ENCODE measurements around the gene SSR2. TPM values are rescaled to one million over a fixed set of nuclear protein-coding genes. Genes with fewer than 3 reads are reported as not detected.
A peak's percentile ranks its signal among the peaks of the same experiment; 100 is the strongest.
"Not testable (repeated sequence)": the region's sequence is repeated elsewhere in the genome, so short reads cannot be mapped to it uniquely, and the experiment has no call there.

Gene SSR2
- total RNA-seq, 2 donors from 2014 or later = 217 to 234 TPM

DNA sequence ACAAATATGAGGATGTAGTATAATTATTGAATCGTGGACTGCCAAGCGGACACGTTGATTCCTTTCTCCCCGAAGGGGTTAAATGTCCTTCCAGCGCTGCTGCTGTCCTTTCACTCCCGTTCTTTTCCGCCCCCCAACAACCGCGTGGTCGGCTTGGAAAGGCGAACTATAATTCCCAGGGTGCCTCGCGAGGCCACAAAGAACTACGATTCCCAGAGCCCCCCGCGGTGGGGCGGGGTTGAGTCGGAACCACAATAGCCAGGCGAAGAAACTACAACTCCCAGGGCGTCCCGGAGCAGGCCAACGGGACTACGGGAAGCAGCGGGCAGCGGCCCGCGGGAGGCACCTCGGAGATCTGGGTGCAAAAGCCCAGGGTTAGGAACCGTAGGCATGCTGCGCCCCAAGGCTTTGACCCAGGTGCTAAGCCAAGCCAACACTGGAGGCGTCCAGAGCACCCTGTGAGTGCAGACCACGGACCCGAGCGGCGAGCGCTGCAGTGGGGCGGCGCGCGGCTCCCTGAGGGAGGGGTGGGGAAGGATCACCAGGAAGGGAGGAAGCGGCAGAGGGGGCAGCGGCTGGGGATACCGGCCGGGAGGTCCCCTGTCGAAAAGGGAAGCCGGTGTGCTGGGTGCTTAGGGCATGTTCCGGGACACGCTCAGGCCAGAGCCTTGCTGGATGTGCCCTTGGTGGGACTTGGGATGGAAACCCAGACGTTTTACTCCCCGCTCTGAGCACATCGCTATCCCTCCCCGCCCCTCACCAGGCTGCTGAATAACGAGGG is 33.9 kb upstream of the SSR2 start, which contains the start of gene LAMTOR2:
LAMTOR2 (plus strand) TSS at position 283 of the 781 bp plus-strand sequence; CDS start at position 391, 108 bp downstream.
- Mint-ChIP-seq H3K4me3 (peak within 1 kb of the TSS; percentile 99), H3K4me1 (peaks cover 27% of the 10 kb centered on the region), H3K27ac (peak within 1 kb of the TSS; percentile 88), H3K27me3 (no peaks in the 10 kb centered on the region), H3K36me3 (ENCODE audit: low read depth) (peaks cover 5% of the 10 kb centered on the region)
- ATAC-seq = peak; percentile 86
- DNase-seq = peak; percentile 87 to 90 (median 89)
- H3K9me3 ChIP-seq (ENCODE audit: control insufficient read depth, low read length, poor library complexity, severe bottlenecking) = no peaks in the 10 kb centered on the region

DNA sequence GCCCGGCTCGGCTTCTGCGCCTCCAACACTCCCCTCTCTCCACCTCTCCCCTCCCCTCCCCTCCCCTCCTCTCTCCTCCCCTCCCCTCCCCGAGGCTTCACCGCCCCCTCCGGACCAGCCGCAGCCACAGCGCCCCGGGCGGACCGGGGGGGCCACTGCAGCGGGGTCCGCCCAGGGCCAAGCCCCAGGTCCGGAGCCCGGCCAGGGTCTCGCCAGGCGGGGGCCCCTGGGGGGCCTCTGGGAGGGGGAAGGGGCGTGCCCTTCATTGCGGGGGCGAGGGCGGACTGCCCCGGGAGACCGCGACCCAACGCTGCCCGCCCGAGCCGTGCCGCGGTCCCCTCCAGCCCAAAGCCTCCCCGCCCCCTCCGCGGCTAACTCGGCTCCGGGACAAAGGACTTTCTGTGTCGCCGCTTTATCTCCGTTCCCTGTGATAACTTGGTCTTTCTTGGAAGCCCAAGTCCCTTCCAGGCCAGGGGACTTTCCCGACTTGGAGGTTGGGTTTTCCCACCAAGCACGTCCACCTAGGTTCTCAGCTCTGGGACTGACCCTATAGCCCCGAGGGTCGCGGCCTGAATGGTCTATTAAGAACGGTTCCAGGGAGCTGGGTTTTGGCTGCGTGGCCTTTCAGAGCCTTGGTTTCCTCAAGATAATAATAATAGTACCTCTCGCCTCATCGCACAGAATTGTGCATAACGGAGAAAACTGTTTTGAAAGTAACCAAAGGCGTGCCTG is 33.2 kb upstream of the SSR2 start, which contains the start of gene UBQLN4:
UBQLN4 (minus strand) TSS at position 31 of the 732 bp plus-strand sequence. CDS start 97 bp downstream, outside the sequence.
- Mint-ChIP-seq H3K27ac (peak within 1 kb of the TSS; percentile 88), H3K27me3 (no peaks in the 10 kb centered on the region), H3K36me3 (ENCODE audit: low read depth) (peaks cover 7% of the 10 kb centered on the region), H3K4me3 (peak within 1 kb of the TSS; percentile 99), H3K4me1 (peaks cover 28% of the 10 kb centered on the region)
- H3K9me3 ChIP-seq (ENCODE audit: control insufficient read depth, low read length, poor library complexity, severe bottlenecking) = no peaks in the 10 kb centered on the region
- DNase-seq (peak; percentile 79 to 80 (median 79)), ATAC-seq (peak; percentile 69)

DNA sequence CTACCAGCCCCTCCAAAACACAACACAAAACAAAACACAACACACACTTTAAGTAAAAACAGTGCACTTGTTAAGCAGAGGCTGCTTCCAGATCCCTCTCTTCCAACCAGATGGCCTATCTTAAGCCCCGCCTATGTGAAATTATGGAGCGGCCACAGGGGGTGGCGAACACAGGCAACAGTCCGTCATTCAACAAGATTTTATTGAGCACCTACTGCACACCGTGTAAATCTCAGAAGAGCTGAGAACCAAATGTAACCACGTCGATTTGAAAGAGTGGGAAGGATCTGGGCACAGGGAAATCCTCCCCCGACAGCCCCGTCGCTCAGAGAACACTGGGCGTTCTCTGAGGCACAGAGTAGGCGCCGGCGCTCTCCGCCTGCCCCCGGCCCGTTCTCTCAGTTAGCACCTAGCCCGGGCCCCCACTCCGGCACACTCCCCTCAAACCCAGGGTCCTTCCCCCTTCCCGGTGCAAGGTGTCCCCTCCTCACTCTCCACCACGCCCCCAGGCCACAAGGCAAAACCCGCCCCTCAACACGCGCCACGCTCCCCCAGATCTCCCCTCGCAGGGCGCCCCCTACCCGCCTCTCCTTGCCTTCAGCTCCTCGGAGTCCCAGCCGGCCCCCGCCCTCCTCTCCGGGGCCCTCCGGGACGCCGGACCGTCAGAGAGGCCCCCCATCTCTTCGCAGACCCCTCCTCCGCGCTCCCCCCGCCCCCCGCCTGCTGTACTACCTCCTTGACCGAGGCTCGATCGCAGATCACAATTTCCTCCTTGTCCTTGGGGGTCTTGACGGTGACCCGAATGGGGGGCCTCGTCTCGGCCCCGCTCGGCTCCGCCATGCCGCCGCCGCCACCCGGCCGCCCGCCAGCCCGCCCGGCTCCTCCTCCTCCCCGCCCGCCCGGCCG is 32.4 kb upstream of the SSR2 start:
- Mint-ChIP-seq H3K27ac (peak overlapping the region; percentile 83), H3K36me3 (ENCODE audit: low read depth) (peaks cover 7% of the 10 kb centered on the region), H3K27me3 (no peaks in the 10 kb centered on the region), H3K4me1 (peaks cover 28% of the 10 kb centered on the region), H3K4me3 (peak overlapping the region; percentile 99)
- H3K9me3 ChIP-seq (ENCODE audit: control insufficient read depth, low read length, poor library complexity, severe bottlenecking) = no peaks in the 10 kb centered on the region
- peak; percentile 40 for ATAC-seq
- peak; percentile 52 to 69 (median 62) for DNase-seq

DNA sequence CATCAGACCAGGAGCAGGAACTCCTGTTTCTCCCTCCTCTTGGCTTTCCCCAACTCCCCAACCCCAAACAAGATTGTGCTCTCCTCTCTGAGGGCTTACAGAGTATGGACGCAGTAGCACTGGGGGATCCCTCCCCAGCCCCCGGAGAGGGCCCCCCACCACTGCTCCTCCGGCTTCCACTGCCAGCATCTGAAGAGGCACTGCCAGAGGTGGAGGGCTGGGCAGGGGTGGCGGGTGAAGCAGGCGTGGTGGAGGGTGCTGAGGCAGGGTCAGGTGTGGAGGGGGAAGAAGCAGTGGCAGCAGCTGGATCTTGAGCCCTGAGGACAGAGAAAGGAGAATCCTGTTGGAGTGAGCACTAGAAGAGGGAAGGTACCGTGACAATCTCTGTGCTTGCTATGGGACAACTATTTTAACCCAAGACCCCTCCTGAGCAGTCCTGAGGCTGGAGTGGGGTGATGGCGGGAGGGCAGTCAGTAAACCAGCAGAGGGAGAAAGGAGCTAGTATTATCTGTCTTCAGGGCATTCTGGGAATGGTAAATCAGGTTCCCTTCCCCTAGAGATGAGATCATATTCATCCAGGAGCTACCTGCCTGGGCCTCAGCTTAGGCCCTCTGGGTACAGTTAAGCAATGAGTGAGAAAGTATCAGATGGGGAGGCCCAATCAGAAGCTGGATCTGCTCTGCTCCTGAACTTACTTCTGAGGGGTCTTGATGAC is 30.4 kb upstream of the SSR2 start:
- Mint-ChIP-seq H3K4me1 (peaks cover 25% of the 10 kb centered on the region), H3K27me3 (no peaks in the 10 kb centered on the region), H3K4me3 (no peak overlapping the region), H3K36me3 (ENCODE audit: low read depth) (peaks cover 7% of the 10 kb centered on the region), H3K27ac (no peak overlapping the region)
- ATAC-seq (no peak), DNase-seq (no peak)
- no peaks in the 10 kb centered on the region for H3K9me3 ChIP-seq (ENCODE audit: control insufficient read depth, low read length, poor library complexity, severe bottlenecking)

DNA sequence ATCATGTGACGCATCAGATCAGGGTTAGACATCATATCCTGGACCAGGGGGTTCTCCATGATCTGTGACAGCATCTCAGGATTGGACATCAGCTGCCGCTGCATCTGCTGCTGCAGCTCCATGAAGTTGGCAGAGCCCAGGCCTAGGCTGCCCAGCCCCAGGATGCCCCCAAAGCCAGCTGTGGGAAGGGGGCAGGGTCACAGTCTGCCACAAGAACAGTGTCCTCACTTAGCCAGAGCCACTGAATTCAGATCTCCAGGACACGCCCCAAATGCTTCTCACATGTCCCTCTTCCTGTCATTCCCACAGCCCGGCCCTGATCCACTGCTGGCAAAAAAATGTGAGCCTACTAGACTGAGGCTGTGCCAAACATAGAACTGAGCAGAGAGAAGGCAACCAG is 29.6 kb upstream of the SSR2 start:
- Mint-ChIP-seq H3K4me3 (no peak overlapping the region), H3K27me3 (no peaks in the 10 kb centered on the region), H3K27ac (no peak overlapping the region), H3K4me1 (peaks cover 20% of the 10 kb centered on the region), H3K36me3 (ENCODE audit: low read depth) (peaks cover 7% of the 10 kb centered on the region)
- DNase-seq (no peak), ATAC-seq (no peak)
- no peaks in the 10 kb centered on the region for H3K9me3 ChIP-seq (ENCODE audit: control insufficient read depth, low read length, poor library complexity, severe bottlenecking)

DNA sequence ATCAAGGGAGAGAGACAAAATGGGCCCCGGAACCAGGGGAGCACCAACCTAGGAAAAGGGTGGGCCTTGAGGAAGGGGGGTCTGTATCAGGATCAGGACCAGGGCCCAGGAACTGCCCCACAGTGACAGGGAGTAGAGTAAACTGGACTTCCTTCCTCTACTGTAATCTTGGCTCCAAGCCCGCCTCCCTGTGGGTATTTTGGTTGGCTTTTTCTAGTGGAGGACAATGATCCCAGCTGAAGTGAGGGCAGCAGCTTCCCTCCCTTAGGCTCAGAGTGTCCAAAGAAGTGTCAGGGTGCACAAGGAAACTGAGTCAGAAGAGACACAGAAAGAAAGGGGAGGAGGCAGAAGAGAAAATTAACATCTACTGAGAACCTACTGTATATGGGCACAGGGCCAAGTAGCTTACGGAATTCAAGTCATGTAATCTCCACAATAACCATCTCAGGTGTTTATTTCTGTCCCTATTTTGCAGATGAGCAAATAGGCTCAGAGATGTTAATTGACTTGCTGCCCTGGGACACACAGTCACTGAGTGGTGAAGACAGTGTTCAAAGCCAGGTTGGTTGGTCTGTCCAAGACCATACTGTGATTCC is 28.0 kb upstream of the SSR2 start:
- Mint-ChIP-seq H3K4me1 (peaks cover 25% of the 10 kb centered on the region), H3K27me3 (no peaks in the 10 kb centered on the region), H3K36me3 (ENCODE audit: low read depth) (peaks cover 4% of the 10 kb centered on the region), H3K27ac (peak overlapping the region; percentile 66), H3K4me3 (no peak overlapping the region)
- ATAC-seq (no peak), DNase-seq (no peak)
- no peaks in the 10 kb centered on the region for H3K9me3 ChIP-seq (ENCODE audit: control insufficient read depth, low read length, poor library complexity, severe bottlenecking)

DNA sequence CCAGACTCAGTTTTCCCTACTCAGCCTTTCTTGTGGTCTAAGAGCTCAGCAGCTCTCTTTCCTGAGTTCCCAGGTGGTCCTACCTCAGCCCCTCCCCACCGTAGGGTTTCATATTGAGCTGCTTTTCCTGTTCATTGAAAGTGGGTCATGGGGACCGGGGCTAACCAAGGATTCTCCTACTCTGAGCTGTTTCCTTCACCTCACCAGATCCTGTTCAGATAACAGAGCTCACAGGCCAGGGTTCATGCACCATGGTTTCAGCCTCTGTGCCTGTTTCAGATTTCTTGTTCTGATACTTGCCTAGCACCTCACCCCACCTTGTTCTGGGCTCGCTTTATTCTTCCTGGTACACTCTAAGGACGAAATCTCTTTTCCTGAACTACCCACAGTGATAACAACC is 24.3 kb upstream of the SSR2 start:
- Mint-ChIP-seq H3K4me3 (peak overlapping the region; percentile 78), H3K27ac (peak overlapping the region; percentile 91), H3K27me3 (no peaks in the 10 kb centered on the region), H3K4me1 (peaks cover 15% of the 10 kb centered on the region), H3K36me3 (ENCODE audit: low read depth) (peaks cover 9% of the 10 kb centered on the region)
- DNase-seq = no peak
- peak; percentile 76 for ATAC-seq
- H3K9me3 ChIP-seq (ENCODE audit: control insufficient read depth, low read length, poor library complexity, severe bottlenecking) = no peaks in the 10 kb centered on the region

DNA sequence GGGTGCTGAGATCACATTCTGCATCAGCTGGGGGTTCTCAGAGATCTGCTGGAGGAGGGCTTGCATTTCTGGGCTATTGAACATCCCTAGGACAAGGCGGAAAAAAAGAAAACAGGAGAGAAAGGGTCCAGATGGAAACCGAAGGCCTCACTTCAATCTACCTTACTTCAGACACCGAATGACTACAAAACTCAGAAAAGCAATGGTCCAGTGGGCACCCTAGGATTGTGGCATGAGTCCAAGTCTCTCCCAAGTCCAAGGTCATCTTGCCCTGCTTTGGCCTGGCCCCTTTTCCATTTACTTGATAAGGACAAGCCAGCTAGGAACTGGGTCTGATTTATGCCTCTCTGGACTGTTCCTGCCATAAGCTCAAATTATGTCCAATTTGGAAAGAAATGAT is 22.1 kb upstream of the SSR2 start:
- H3K36me3 Mint-ChIP-seq (ENCODE audit: low read depth) = peaks cover 5% of the 10 kb centered on the region
- ATAC-seq (no peak), DNase-seq (no peak)
- H3K4me1 Mint-ChIP-seq = peaks cover 13% of the 10 kb centered on the region
- no peak overlapping the region for H3K4me3 Mint-ChIP-seq
- no peaks in the 10 kb centered on the region for H3K9me3 ChIP-seq (ENCODE audit: control insufficient read depth, low read length, poor library complexity, severe bottlenecking)
- no peaks in the 10 kb centered on the region for H3K27me3 Mint-ChIP-seq
- H3K27ac Mint-ChIP-seq = peak overlapping the region; percentile 49

DNA sequence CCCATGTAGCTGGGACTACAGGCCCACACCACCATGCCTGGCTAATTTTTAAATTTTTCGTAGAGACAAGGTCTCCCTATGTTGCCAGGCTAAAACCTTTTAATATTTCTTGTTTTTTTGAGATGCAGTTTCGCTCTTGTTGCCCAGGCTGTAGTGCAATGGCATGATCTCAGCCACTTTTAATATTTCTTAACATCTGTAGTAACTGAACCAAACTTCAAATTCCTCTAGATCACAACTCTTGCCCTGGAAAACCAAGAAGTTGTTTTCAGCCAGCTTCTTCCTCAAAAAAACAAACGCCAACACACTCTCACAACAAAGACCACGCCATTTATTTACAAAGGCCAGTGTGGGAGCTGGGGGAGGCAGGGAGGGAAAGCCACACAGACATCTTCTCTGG is 14.2 kb upstream of the SSR2 start:
- not testable (repeated sequence) for ATAC-seq, H3K27ac Mint-ChIP-seq

DNA sequence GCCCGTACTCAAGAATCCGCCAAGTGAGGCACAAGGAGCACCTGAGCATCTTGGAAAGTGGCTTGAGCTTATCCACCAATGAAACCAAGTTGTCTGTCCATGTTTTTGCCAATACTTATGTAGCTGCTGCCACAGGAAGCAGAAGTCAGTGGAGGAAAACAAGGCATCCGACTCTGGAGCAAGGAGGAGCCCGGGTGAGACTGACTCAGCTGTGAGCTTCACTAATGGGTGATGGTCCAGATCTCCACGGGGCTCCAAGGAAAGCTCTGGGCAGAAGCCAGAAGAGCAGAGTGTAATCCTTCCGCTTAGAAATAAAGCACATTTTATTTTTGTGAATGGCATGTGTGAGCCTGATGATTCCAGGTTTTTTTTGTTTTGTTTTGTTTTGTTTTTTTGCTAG is 12.3 kb upstream of the SSR2 start:
- H3K4me1 Mint-ChIP-seq = no peaks in the 10 kb centered on the region
- ATAC-seq (no peak), DNase-seq (no peak)
- peaks cover 3% of the 10 kb centered on the region for H3K36me3 Mint-ChIP-seq (ENCODE audit: low read depth)
- no peaks in the 10 kb centered on the region for H3K27me3 Mint-ChIP-seq
- H3K4me3 Mint-ChIP-seq = no peak overlapping the region
- no peaks in the 10 kb centered on the region for H3K9me3 ChIP-seq (ENCODE audit: control insufficient read depth, low read length, poor library complexity, severe bottlenecking)
- no peak overlapping the region for H3K27ac Mint-ChIP-seq

More for the DNA sequence above, 14.2 kb upstream of the SSR2 start:
- DNase-seq; H3K9me3 ChIP-seq (ENCODE audit: control insufficient read depth, low read length, poor library complexity, severe bottlenecking); H3K36me3 Mint-ChIP-seq (ENCODE audit: low read depth); H3K4me1 Mint-ChIP-seq; H3K4me3 Mint-ChIP-seq; H3K27me3 Mint-ChIP-seq: not testable (repeated sequence)

DNA sequence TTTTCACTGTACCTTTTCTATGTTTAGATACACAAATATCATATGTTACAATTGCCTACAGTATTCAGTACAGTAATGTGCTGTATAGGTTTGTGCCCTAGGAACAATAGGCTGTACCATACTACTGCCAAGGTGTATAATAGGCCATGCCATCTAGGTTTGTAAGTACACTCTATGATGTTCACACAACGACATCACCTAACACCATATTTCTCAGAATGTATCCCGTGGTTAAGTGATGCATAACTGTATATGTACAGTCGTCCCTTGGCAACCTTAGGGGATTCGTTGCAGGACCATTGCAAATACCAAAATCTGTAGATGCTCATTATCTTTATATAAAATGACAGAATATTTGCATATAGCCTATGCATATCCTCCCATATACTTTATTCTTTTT is 5.8 kb upstream of the SSR2 start:
- no peak for DNase-seq
- ATAC-seq = no peak
- no peaks in the 10 kb centered on the region for H3K9me3 ChIP-seq (ENCODE audit: control insufficient read depth, low read length, poor library complexity, severe bottlenecking)
- H3K4me3 Mint-ChIP-seq = no peak overlapping the region
- no peak overlapping the region for H3K27ac Mint-ChIP-seq
- H3K4me1 Mint-ChIP-seq = peaks cover 8% of the 10 kb centered on the region
- H3K27me3 Mint-ChIP-seq = no peaks in the 10 kb centered on the region
- H3K36me3 Mint-ChIP-seq (ENCODE audit: low read depth) = peaks cover 3% of the 10 kb centered on the region

DNA sequence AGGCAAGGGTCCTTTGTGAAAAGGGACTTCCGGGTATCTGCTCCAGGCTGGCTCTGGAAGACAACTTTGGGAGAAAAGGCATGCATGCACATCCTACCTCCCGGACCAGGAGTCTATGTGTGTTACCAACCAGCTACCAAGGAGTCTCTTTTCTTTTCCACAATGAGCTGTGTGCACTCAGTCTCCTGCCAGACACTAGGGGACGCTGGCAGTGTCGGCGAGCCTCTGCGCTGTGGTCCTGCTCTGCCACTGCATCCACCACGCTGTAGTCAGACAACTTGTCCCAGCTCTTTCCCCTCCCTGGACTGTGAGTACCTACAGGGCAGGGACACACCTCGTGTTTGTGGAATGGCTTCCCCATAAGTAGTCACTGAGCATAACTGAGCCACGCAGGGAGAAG is 5.1 kb upstream of the SSR2 start:
- Mint-ChIP-seq H3K27ac (no peak overlapping the region), H3K4me1 (peaks cover 8% of the 10 kb centered on the region), H3K27me3 (no peaks in the 10 kb centered on the region), H3K4me3 (no peak overlapping the region), H3K36me3 (ENCODE audit: low read depth) (peaks cover 3% of the 10 kb centered on the region)
- DNase-seq = peak in 1 of 3 donors; percentile 17
- peak; percentile 85 for ATAC-seq
- no peaks in the 10 kb centered on the region for H3K9me3 ChIP-seq (ENCODE audit: control insufficient read depth, low read length, poor library complexity, severe bottlenecking)
